HCT116 (cell line): Measurements from ENCODE around the gene ARSG. TPM values are rescaled to one million over a fixed set of nuclear protein-coding genes. Genes with fewer than 3 reads are reported as not detected.

ENCODE experiments used
- ATAC-seq: fragments of 200-7000 bp; cut with Tn5 transposase; 2 replicates; pipeline ENCODE4 v1.9.1; 2020; ENCODE audit warnings: mild to moderate bottlenecking, moderate library complexity
- BruUV-seq: library from RNA; stranded (reverse); fragments of 400-500 nt; replicated peaks from 2 replicates; lab custom pipeline; 2021; lab: Mats Ljungman, UMichigan
- CTCF ChIA-PET: fragments of 300-600 bp; sonication (Branson Sonifier 250); formaldehyde crosslinking; loops from one replicate; lab custom pipeline; 2021; ENCODE audit warnings: antibody characterized with exemption; lab: Charles Lee
- POLR2A ChIA-PET: fragments of 300-600, 350-600 bp; sonication (Branson Sonifier 250); formaldehyde crosslinking; loops from one replicate; lab custom pipeline; 2021; ENCODE audit warnings: antibody characterized with exemption; lab: Charles Lee
- RAD21 ChIA-PET, 2 experiments: fragments of 300-600 bp; sonication (Branson Sonifier 250); formaldehyde crosslinking; loops; one replicate each; lab custom pipeline; 2023; ENCODE audit warnings: low total read pairs in 2 of 2; ENCODE audit not compliant: uncharacterized antibody in 2 of 2, unreplicated experiment in 2 of 2, low non-redundant PET in 1 of 2; lab: Charles Lee
- DNase-seq: peaks from one replicate; pipeline ENCODE4 v3.0.0-alpha.2; 2010; ENCODE audit warnings: low read depth, low spot score
- H2AFZ ChIP-seq: fragments of 200-600 bp; shearing (Covaris generic), sonication (generic); 2 replicates; pipeline ENCODE4 v1.6.1; 2017; ENCODE audit warnings: low read depth, mixed run types, mixed read lengths, antibody characterized with exemption, low read length; ENCODE audit not compliant: poor library complexity, severe bottlenecking
- H3K27ac ChIP-seq: 2 replicates; pipeline ENCODE4 v1.5.1; 2012; ENCODE audit warnings: low read depth, low read length
- H3K27me3 ChIP-seq: fragments of 200-600 bp; sonication (generic); 2 replicates; pipeline ENCODE4 v1.6.1; 2016; ENCODE audit warnings: mixed run types, low read length, mixed read lengths; ENCODE audit not compliant: insufficient read depth
- H3K36me3 ChIP-seq, 2 experiments: fragments of 200-500 bp in 1 of 2; fragments of 200-600 bp in 1 of 2; sonication (Bioruptor generic) in 1 of 2; sonication (generic) in 1 of 2; 2 replicates each; pipeline versions ENCODE4 v1.5.1 to v1.6.1; 2014 to 2016; ENCODE audit warnings: low read length in 2 of 2, inconsistent platforms in 1 of 2, mixed read lengths in 1 of 2, mixed run types in 1 of 2; ENCODE audit not compliant: insufficient read depth in 2 of 2, control insufficient read depth in 1 of 2
- H3K4me1 ChIP-seq, 2 experiments: fragments of 200-600 bp in 1 of 2; sonication (generic) in 1 of 2; 2 replicates each; pipeline versions ENCODE4 v1.5.1 to v1.6.1; 2012 to 2017; ENCODE audit warnings: low read length in 2 of 2, inconsistent platforms in 1 of 2, mild to moderate bottlenecking in 1 of 2, mixed read lengths in 1 of 2, mixed run types in 1 of 2, moderate library complexity in 1 of 2; ENCODE audit not compliant: insufficient read depth in 2 of 2, control insufficient read depth in 1 of 2
- H3K4me2 ChIP-seq: fragments of 200-600 bp; sonication (generic); 2 replicates; pipeline ENCODE4 v1.6.1; 2017; ENCODE audit warnings: mixed run types, low read length, mixed read lengths
- H3K4me3 ChIP-seq, 2 experiments: fragments of 200-600 bp in 1 of 2; sonication (generic) in 1 of 2; replicated peaks in 1 of 2; 2 replicates each; pipeline ENCODE4 v1.5.1; 2011 to 2016; ENCODE audit warnings: low read length in 2 of 2, control low read depth in 1 of 2, low read depth in 1 of 2, mild to moderate bottlenecking in 1 of 2, mixed read lengths in 1 of 2, mixed run types in 1 of 2
- H3K79me2 ChIP-seq: fragments of 200-600 bp; sonication (generic); 2 replicates; pipeline ENCODE4 v1.6.1; 2017; ENCODE audit warnings: mild to moderate bottlenecking, mixed run types, low read length, moderate library complexity, mixed read lengths; ENCODE audit not compliant: insufficient read depth
- H3K9ac ChIP-seq: fragments of 200-600 bp; sonication (generic); 2 replicates; pipeline ENCODE4 v1.6.1; 2016; ENCODE audit warnings: low read length, mixed read lengths
- H3K9me2 ChIP-seq: fragments of 200-600 bp; sonication (generic), shearing (Covaris generic); 2 replicates; pipeline ENCODE4 v1.6.1; 2017; ENCODE audit warnings: mixed run types, mild to moderate bottlenecking, moderate library complexity; ENCODE audit not compliant: insufficient read depth
- H3K9me3 ChIP-seq, 2 experiments: fragments of 200-500 bp in 1 of 2; fragments of 200-600 bp in 1 of 2; sonication (Bioruptor generic) in 1 of 2; sonication (generic) in 1 of 2; 2 replicates each; pipeline ENCODE4 v1.6.1; 2014 to 2017; ENCODE audit warnings: low read length in 2 of 2, mixed read lengths in 2 of 2, inconsistent platforms in 1 of 2, low read depth in 1 of 2, mild to moderate bottlenecking in 1 of 2, mixed run types in 1 of 2, moderate library complexity in 1 of 2; ENCODE audit not compliant: control insufficient read depth in 1 of 2, insufficient read depth in 1 of 2
- H4K20me1 ChIP-seq: fragments of 200-600 bp; sonication (generic), shearing (Covaris generic); 2 replicates; pipeline ENCODE4 v1.6.1; 2017; ENCODE audit warnings: mixed run types, mild to moderate bottlenecking, moderate library complexity; ENCODE audit not compliant: insufficient read depth
- CEBPB ChIP-seq: IDR thresholded peaks from 2 replicates; pipeline ENCODE4 v1.6.1; 2012; ENCODE audit warnings: low read depth
- EGR1 ChIP-seq: IDR thresholded peaks from 2 replicates; pipeline ENCODE4 v1.6.1; 2012; ENCODE audit warnings: low read depth
- ELF1 ChIP-seq: IDR thresholded peaks from 2 replicates; pipeline ENCODE4 v1.6.1; 2012; ENCODE audit warnings: low read depth, borderline replicate concordance
- EZH2 ChIP-seq: fragments of 200-600 bp; sonication (generic); IDR thresholded peaks from 2 replicates; pipeline ENCODE4 v1.6.1; 2017; ENCODE audit warnings: antibody characterized with exemption, mixed run types
- EZH2phosphoT487 ChIP-seq: fragments of 200-600 bp; IDR thresholded peaks from 2 replicates; pipeline ENCODE4 v1.6.1; 2018; ENCODE audit warnings: antibody characterized with exemption, borderline replicate concordance
- FOSL1 ChIP-seq: IDR thresholded peaks from 2 replicates; pipeline ENCODE4 v1.6.1; 2012; ENCODE audit warnings: low read depth
- JUND ChIP-seq: IDR thresholded peaks from 2 replicates; pipeline ENCODE4 v1.6.1; 2012
- RAD21 ChIP-seq: IDR thresholded peaks from 2 replicates; pipeline ENCODE4 v1.6.1; 2012; ENCODE audit warnings: low read depth, mild to moderate bottlenecking
- SIN3A ChIP-seq: IDR thresholded peaks from 2 replicates; pipeline ENCODE4 v1.6.1; 2012; ENCODE audit warnings: low read depth
- SP1 ChIP-seq: IDR thresholded peaks from 2 replicates; pipeline ENCODE4 v1.6.1; 2012; ENCODE audit warnings: low read depth
- TCF7L2 ChIP-seq: IDR thresholded peaks from 2 replicates; pipeline ENCODE4 v1.7.0; 2011; ENCODE audit warnings: borderline replicate concordance, inconsistent platforms; ENCODE audit not compliant: insufficient read depth, insufficient read length; ENCODE audit errors: extremely low read depth
- YY1 ChIP-seq: IDR thresholded peaks from 2 replicates; pipeline ENCODE4 v1.6.1; 2011; ENCODE audit warnings: low read length, low read depth, moderate library complexity, mild to moderate bottlenecking; ENCODE audit not compliant: insufficient replicate concordance; ENCODE audit errors: extremely low read depth
- ZNF274 ChIP-seq: fragments of 200-500 bp; sonication (Bioruptor generic); IDR thresholded peaks from 2 replicates; pipeline ENCODE4 v1.6.1; 2014; ENCODE audit warnings: mild to moderate bottlenecking, low read depth, low read length, inconsistent platforms
- intact Hi-C: fragments of 100-400 bp; cut with micrococcal nuclease; formaldehyde crosslinking; loops from 2 replicates; pipeline ENCODE4 v1.10.0; 2022
- total RNA-seq: library from RNA; stranded (reverse); gene quantifications from one replicate; pipeline ENCODE4 v1.2.1, GENCODE V29; 2021; ENCODE audit not compliant: unreplicated experiment
- TF ChIP-seq, protein P1 (sequence below): IDR thresholded peaks from 2 replicates; pipeline ENCODE4 v1.6.1; 2012
- TF ChIP-seq, protein P2 (sequence below): IDR thresholded peaks from 2 replicates; pipeline ENCODE4 v1.6.1; 2012; ENCODE audit warnings: low read depth
- TF ChIP-seq, protein P3 (sequence below): IDR thresholded peaks from 2 replicates; pipeline ENCODE4 v1.6.1; 2012
- TF ChIP-seq, protein P4 (sequence below): IDR thresholded peaks from 2 replicates; pipeline ENCODE4 v1.6.1; 2011; ENCODE audit warnings: mild to moderate bottlenecking, low read length, moderate library complexity; ENCODE audit not compliant: insufficient replicate concordance; ENCODE audit errors: extremely low read depth

The ARSG gene
- total RNA-seq, 1 experiment from 2014 or later = 17.1 TPM

DNA sequence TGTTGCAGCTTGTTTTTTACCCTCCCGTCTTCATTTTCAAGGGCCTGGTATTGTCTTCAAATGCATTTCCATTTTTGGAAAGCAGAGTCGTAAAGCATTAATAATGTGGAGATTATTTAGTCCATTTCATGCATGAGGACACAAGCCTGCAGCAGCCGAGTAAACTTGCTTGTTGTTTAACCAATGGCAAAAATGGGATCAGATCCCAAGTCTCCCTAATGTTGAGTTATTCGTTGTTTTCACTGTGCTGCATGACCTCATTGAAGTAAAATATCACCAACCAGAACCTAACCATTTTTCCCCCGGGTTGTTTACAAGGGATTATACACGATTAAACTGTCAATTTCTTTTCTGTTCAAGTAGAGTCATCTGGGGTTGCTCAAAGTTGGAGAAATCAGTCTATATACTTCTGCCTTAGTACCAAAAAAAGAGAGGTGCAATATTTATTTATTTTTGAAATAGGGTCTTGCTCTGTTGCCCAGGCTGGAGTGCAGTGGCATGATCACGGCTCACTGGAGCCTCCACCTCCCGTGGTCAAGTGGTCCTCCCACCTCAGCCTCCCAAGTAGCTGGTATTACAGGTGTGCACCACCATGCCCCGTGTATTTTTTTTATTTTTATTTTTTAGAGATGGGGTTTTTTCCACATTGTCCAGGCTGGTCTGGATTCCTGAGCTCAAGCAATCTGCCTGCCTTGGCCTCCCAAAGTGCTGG is 31.1 kb upstream of the ARSG start:
- Histone ChIP-seq H3K4me1 (peaks cover 5 to 35% of the 10 kb centered on the region in 2 experiments; a peak in 3 of 4 replicates), H3K9me2 (no peaks in the 10 kb centered on the region), H4K20me1 (no peaks in the 10 kb centered on the region), H3K27me3 (no peaks in the 10 kb centered on the region), H3K36me3 (peaks cover 9 to 10% of the 10 kb centered on the region in 2 experiments; a peak in 3 of 4 replicates), H3K27ac (no peak overlapping the region), H3K9me3 (no peaks in the 10 kb centered on the region), H2AFZ (no peak overlapping the region), H3K4me2 (peak overlapping the region; percentile 70), H3K79me2 (no peaks in the 10 kb centered on the region), H3K4me3 (peak overlapping the region in 1 of 2 experiments; percentile 38; a peak in 1 of 4 replicates), H3K9ac (peak overlapping the region; percentile 60; the same call in 1 of the 2 replicates)
- intact Hi-C loops = loop anchor here (5.0 kb wide), 2 partner anchors 88 to 497 kb away; no protein-coding TSS in a partner anchor
- CTCF ChIA-PET = interaction anchor here (8.9 kb wide), 1 partner anchor 174 kb away, joined by 79 read pairs; no protein-coding TSS in a partner anchor
- POLR2A ChIA-PET = interaction anchor here (1.8 kb wide), 1 partner anchor 13 kb away, joined by 6 read pairs; the partner anchor contains the start of gene AMZ2
- BruUV-seq = TSS peak; percentile 50
- TF ChIP-seq, protein P1, sequence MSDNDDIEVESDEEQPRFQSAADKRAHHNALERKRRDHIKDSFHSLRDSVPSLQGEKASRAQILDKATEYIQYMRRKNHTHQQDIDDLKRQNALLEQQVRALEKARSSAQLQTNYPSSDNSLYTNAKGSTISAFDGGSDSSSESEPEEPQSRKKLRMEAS = no peak
- TF ChIP-seq, protein P2, sequence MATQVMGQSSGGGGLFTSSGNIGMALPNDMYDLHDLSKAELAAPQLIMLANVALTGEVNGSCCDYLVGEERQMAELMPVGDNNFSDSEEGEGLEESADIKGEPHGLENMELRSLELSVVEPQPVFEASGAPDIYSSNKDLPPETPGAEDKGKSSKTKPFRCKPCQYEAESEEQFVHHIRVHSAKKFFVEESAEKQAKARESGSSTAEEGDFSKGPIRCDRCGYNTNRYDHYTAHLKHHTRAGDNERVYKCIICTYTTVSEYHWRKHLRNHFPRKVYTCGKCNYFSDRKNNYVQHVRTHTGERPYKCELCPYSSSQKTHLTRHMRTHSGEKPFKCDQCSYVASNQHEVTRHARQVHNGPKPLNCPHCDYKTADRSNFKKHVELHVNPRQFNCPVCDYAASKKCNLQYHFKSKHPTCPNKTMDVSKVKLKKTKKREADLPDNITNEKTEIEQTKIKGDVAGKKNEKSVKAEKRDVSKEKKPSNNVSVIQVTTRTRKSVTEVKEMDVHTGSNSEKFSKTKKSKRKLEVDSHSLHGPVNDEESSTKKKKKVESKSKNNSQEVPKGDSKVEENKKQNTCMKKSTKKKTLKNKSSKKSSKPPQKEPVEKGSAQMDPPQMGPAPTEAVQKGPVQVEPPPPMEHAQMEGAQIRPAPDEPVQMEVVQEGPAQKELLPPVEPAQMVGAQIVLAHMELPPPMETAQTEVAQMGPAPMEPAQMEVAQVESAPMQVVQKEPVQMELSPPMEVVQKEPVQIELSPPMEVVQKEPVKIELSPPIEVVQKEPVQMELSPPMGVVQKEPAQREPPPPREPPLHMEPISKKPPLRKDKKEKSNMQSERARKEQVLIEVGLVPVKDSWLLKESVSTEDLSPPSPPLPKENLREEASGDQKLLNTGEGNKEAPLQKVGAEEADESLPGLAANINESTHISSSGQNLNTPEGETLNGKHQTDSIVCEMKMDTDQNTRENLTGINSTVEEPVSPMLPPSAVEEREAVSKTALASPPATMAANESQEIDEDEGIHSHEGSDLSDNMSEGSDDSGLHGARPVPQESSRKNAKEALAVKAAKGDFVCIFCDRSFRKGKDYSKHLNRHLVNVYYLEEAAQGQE = no peak
- no peak for TF ChIP-seq TCF7L2
- TF ChIP-seq YY1 = no peak
- no peak for TF ChIP-seq RAD21
- no peak for TF ChIP-seq SIN3A
- no peak for TF ChIP-seq ELF1
- no peak for TF ChIP-seq SP1
- TF ChIP-seq FOSL1 = no peak
- TF ChIP-seq, protein P3, sequence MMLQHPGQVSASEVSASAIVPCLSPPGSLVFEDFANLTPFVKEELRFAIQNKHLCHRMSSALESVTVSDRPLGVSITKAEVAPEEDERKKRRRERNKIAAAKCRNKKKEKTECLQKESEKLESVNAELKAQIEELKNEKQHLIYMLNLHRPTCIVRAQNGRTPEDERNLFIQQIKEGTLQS = no peak
- TF ChIP-seq JUND = no peak
- no peak for TF ChIP-seq EZH2
- no peak for TF ChIP-seq EGR1
- TF ChIP-seq ZNF274 = no peak
- TF ChIP-seq EZH2phosphoT487 = no peak
- TF ChIP-seq, protein P4, sequence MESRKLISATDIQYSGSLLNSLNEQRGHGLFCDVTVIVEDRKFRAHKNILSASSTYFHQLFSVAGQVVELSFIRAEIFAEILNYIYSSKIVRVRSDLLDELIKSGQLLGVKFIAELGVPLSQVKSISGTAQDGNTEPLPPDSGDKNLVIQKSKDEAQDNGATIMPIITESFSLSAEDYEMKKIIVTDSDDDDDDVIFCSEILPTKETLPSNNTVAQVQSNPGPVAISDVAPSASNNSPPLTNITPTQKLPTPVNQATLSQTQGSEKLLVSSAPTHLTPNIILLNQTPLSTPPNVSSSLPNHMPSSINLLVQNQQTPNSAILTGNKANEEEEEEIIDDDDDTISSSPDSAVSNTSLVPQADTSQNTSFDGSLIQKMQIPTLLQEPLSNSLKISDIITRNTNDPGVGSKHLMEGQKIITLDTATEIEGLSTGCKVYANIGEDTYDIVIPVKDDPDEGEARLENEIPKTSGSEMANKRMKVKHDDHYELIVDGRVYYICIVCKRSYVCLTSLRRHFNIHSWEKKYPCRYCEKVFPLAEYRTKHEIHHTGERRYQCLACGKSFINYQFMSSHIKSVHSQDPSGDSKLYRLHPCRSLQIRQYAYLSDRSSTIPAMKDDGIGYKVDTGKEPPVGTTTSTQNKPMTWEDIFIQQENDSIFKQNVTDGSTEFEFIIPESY = no peak
- no peak for TF ChIP-seq CEBPB
- RAD21 ChIA-PET = no interaction called here
- ATAC-seq = no peak
- DNase-seq = no peak
